Left ventricle myocardium inferior (tissue), 1 donor: ENCODE data around the gene IL17REL. TPM values are rescaled to one million over a fixed set of nuclear protein-coding genes. Genes with fewer than 3 reads are reported as not detected.

Experiments used
- DNase-seq: peaks from one replicate; pipeline ENCODE4 v3.0.0-alpha.2; 2020
- H3K27ac ChIP-seq: fragments of 200-600 bp; replicated peaks from 2 replicates; pipeline ENCODE4 v1.8.0; 2021
- H3K27me3 ChIP-seq: fragments of 200-600 bp; 2 replicates; pipeline ENCODE4 v1.8.0; 2021; ENCODE audit warnings: low read depth
- H3K36me3 ChIP-seq: fragments of 200-600 bp; 2 replicates; pipeline ENCODE4 v1.8.0; 2021
- H3K4me1 ChIP-seq: fragments of 200-600 bp; 2 replicates; pipeline ENCODE4 v1.8.0; 2021
- H3K4me3 ChIP-seq: fragments of 200-600 bp; 2 replicates; pipeline ENCODE4 v1.8.0; 2021; ENCODE audit warnings: mild to moderate bottlenecking, moderate library complexity
- H3K9me3 ChIP-seq: fragments of 200-600 bp; replicated peaks from 2 replicates; pipeline ENCODE4 v1.8.0; 2021
- CTCF ChIP-seq: fragments of 200-600 bp; IDR thresholded peaks from 2 replicates; pipeline ENCODE4 v1.8.0; 2021; ENCODE audit warnings: antibody characterized with exemption, mild to moderate bottlenecking, borderline replicate concordance
- intact Hi-C: fragments of 100-400 bp; cut with micrococcal nuclease; formaldehyde crosslinking; loops from one replicate; pipeline ENCODE4 v1.11.0; 2022
- total RNA-seq: library from RNA; stranded (reverse); fragmentation: NEBNext Ultra II Directional; extraction: Animal tissue kit (Norgen Biotek cat#: 25700); gene quantifications from one replicate; pipeline ENCODE4 v1.2.1, GENCODE V29; 2021
- donor health status: DM: no; HTN: yes; CAD: no; lungs with severe emphysema.

Gene IL17REL
- total RNA-seq, 1 donor from 2014 or later: not detected

GRCh38 chr22:49960159-49961004, 52.2 kb downstream of the IL17REL start, which contains the start of gene PIM3:
TSS of gene PIM3 (plus strand) at chr22:49960772. CDS start at chr22:49960948, 176 bp downstream.
- Histone ChIP-seq H3K27me3 (no peaks in the 10 kb centered on the region), H3K36me3 (peaks cover 31% of the 10 kb centered on the region), H3K4me1 (peaks cover 73% of the 10 kb centered on the region), H3K27ac (peak within 1 kb of the TSS; percentile 99), H3K4me3 (peak within 1 kb of the TSS; percentile 96), H3K9me3 (no peaks in the 10 kb centered on the region)
- intact Hi-C loops: no loop called here
- peak; percentile 5 for TF ChIP-seq CTCF
- peak; percentile 94 for DNase-seq

GRCh38 chr22:49959782-49960158, 52.8 kb downstream of the IL17REL start:
- Histone ChIP-seq H3K4me3 (peak overlapping the region; percentile 96), H3K9me3 (no peaks in the 10 kb centered on the region), H3K4me1 (peaks cover 73% of the 10 kb centered on the region), H3K27me3 (no peaks in the 10 kb centered on the region), H3K36me3 (peaks cover 31% of the 10 kb centered on the region), H3K27ac (peak overlapping the region; percentile 99)
- no peak for DNase-seq
- TF ChIP-seq CTCF: peak; percentile 7
- intact Hi-C loops: no loop called here

GRCh38 chr22:49958931-49959781, 53.4 kb downstream of the IL17REL start:
- H3K36me3 ChIP-seq: peaks cover 26% of the 10 kb centered on the region
- DNase-seq: peak; percentile 29
- peaks cover 73% of the 10 kb centered on the region for H3K4me1 ChIP-seq
- H3K27ac ChIP-seq: peak overlapping the region; percentile 99
- H3K4me3 ChIP-seq: peak overlapping the region; percentile 96
- intact Hi-C loops: no loop called here
- H3K27me3 ChIP-seq: no peaks in the 10 kb centered on the region
- TF ChIP-seq CTCF: no peak
- H3K9me3 ChIP-seq: no peaks in the 10 kb centered on the region

- intact Hi-C loops: no loop called here
- H3K9me3 ChIP-seq: no peaks in the 10 kb centered on the region
- no peak for TF ChIP-seq CTCF
Observed at GRCh38 chr22:49958366-49958921, 54.1 kb downstream of the IL17REL start.

GRCh38 chr22:49957826-49958365, 54.7 kb downstream of the IL17REL start:
- H3K9me3 ChIP-seq: no peaks in the 10 kb centered on the region
- peaks cover 73% of the 10 kb centered on the region for H3K4me1 ChIP-seq
- intact Hi-C loops: no loop called here
- peaks cover 14% of the 10 kb centered on the region for H3K36me3 ChIP-seq
- H3K4me3 ChIP-seq: no peak overlapping the region
- no peaks in the 10 kb centered on the region for H3K27me3 ChIP-seq
- peak; percentile 15 for DNase-seq
- no peak overlapping the region for H3K27ac ChIP-seq
- TF ChIP-seq CTCF: no peak

More at GRCh38 chr22:49958366-49958921, 54.1 kb downstream of the IL17REL start:
- H3K36me3 ChIP-seq: peaks cover 19% of the 10 kb centered on the region
- no peak overlapping the region for H3K27ac ChIP-seq
- H3K27me3 ChIP-seq: no peaks in the 10 kb centered on the region
- peaks cover 73% of the 10 kb centered on the region for H3K4me1 ChIP-seq
- no peak overlapping the region for H3K4me3 ChIP-seq
- DNase-seq: peak; percentile 10
